ENCODE results near the gene TEX30.
"Not testable (repeated sequence)": the region's sequence is repeated elsewhere in the genome, so short reads cannot be mapped to it uniquely, and the experiment has no call there.

TEX30 gene

GRCh38 chr13:102773441-102774213, at the start of gene TEX30:
TEX30 (minus strand) TSS chr13:102773786; CDS start chr13:102770026, 3,760 bp downstream.
- DNase-seq = peak; percentile 89 to 90

GRCh38 chr13:102817907-102818306, 44.3 kb upstream of the TEX30 start:
- no peak for DNase-seq

DNA sequence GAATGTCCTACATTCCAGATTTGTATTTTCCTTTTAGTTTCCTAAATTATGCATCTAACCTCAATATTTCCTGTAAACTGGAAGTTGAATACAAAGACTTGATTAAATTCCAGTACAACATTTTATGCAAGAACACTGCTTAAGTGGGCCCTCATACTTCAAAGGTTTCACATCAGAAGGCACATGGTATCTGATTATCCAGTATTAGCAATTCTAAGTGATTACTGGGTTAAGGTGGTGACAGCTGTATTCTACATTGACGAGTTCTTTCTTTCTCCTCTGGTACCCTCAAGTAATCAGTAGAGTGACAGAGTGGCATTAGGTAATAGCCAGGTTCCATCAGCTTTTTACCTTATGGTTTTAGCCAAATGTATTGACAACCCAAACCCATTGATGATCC, 43.7 kb upstream of the TEX30 start:
- DNase-seq = no peak

GRCh38 chr13:102816708-102817107, 43.1 kb upstream of the TEX30 start:
- no peak for DNase-seq

DNA sequence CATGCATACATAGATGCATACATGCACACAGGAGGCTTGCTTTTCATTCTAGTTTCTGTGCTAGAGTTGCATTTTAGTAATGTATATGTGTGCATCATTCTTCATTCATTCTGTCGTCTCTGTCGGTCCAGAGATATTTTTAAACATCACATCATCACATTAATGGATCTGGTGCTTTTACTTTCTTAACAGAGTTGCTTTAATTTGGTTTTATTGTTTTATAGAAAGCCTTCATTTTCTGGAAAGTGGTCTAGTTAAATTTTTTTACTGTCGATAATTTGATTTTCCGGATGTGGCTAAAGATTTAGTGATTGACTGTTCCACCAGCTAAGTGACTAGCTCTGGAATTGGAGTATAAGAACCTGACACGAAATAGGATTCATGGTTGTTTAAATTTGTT, 42.2 kb upstream of the TEX30 start:
- DNase-seq = no peak

DNA sequence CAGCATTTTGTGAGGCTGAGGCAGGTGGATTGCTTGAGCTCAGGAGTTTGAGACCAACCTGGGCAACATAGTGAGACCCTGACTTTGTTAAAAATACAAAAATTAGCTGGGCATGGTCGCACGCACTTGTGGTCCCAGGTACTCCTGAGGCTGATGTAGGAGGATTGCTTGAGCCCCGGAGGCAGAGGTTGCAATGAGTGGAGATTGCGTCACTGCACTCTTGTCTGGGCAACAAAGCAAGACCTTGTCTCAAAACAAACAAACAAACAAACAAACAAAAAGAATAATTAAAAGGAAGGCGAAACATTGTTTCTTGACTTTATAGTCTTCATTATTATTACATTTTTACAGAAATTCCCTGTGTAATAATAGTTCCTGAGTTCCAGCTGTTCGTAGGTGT, 41.2 kb upstream of the TEX30 start:
- no peak for DNase-seq

GRCh38 chr13:102814025-102814607, 40.5 kb upstream of the TEX30 start:
- no peak for DNase-seq

DNA sequence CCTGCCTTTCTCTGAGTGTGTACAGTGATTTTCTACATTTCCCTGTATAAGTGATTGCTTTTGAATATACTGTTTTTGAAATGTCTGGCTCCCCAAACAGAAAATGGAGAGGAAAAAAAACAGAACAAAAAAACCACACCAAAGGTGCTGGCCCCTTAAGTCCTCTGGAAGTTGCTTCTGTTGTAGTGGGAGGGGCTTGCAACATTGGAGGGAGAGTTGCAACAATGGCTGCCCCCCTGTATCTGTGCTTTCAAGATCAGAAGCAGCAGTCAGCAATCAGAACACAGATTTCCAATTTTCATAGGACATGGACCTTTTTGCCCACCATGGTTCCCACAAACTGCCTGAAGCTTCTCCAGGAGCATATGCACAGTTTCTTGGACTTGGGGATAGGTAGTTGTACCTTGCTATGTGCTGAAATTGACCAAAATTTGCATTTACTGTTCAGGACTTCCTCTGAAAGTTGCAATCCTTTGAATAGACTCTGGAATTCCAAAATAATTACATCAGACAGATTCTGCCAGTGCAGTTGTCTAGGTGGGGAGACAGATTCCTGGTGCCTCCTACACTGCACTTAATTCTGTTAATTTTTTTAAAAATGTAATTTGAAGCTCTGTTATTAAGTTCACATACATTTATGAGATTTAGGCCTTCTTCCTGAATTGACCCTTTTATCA, 39.2 kb upstream of the TEX30 start:
- no peak for DNase-seq

DNA sequence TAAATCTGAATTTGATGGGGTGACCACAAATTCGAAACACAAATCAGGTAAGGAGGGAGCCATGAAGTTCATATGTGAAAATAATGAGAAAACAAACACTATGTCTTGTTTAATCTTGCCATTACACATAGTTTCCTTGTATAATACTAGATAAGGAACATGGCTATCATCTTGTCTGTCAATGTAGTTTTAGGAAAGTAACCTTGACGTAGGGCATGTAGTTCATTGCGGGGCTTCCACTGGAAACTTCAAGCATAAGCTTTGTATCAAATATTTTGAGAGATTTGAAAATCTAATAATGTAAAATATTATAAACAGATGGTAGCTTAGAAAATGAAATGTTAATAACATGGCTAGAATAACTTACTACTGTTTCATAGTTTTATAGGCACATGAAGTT, 34.1 kb upstream of the TEX30 start:
- no peak for DNase-seq

DNA sequence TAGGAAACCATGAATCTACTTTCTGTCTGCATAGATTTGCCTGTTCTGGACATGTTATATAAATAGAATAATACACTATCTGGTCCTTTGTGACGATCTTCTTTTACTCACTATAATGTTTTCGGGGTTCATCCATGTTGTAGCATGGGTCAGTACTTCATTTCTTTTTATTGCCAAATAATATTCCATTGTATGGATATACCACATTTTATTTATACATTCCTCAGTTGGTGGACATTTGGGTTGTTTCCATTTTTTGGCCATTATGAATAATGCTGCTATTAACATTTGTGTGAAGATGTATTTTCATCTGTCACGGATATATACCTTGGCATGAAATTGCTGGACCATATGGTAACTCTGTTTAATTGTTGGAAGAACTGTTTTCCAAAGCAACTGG, 32.1 kb upstream of the TEX30 start:
- no peak for DNase-seq

- DNase-seq = peak; percentile 82 to 85
These were observed 26.8 kb upstream of the TEX30 start for GRCh38 chr13:102800145-102801041.

DNA sequence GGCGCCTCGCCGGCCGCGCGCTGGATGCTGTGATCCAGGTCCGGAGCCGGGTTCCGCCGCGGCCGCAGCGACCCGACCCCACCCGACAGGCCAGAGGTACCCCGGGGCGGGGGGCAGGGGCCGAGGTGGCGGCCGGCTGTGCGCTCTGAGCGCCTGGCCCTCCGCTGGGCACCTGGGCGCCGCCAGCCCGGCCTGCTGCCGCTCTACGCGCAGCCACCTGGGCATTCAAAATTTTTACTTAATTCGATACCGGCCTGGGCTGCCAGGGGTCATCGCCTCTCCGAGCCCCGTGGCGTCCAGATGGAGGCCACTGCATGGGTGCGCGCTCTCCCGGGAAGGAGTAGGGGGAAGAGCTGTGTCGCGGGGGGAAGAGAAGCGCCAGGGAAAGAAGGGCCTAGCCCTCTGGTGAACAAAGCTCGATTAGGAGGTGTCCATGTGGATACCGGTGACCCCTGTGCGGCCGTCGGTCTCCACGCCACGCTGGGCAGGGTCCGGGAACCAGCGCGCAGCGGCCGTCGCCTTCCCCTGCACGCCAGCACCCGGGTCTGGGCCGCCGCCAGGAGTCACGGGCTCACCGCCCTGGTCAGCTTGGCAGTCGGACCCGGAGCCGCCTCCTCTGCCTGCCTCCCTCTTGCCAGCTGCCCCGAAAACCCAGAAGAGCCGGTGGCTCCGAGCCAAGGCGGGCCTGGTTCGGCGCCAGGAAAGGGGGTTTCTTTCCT, 26.0 kb upstream of the TEX30 start:
- no peak for DNase-seq

GRCh38 chr13:102798581-102799425, 25.2 kb upstream of the TEX30 start, which contains the start of the genes BIVM and POGLUT2:
BIVM (plus strand) TSS chr13:102799119; CDS start chr13:102807268, 8,149 bp downstream.
POGLUT2 (minus strand) TSS chr13:102798976; CDS start chr13:102798670, 306 bp downstream.
- DNase-seq = peak; percentile 72 to 76

- DNase-seq = no peak
These were observed 20.2 kb upstream of the TEX30 start for GRCh38 chr13:102793611-102794355.

DNA sequence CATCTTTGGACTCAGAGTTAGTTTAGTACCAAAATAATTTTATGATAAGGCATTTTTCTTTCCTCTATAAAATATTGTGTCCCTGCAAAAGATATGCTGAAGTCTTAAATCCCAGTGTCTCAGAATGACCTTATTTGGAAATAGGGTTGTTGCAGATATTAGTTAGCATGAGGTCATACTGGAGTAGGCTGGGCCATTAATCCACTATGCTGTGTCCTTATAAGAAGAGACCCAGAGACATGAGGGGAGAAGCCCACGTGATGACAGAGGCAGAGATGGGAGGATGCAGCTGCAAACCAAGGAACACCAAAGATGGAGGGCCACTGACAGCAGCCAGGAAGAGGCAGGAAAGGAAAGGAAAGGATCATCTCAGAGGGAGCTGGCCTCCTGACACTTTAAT, 18.8 kb upstream of the TEX30 start:
- DNase-seq = no peak

- DNase-seq = no peak
These were observed 15.1 kb upstream of the TEX30 start for GRCh38 chr13:102788683-102789082.

- no peak for DNase-seq
These were observed 10.9 kb upstream of the TEX30 start for GRCh38 chr13:102784483-102784882.

DNA sequence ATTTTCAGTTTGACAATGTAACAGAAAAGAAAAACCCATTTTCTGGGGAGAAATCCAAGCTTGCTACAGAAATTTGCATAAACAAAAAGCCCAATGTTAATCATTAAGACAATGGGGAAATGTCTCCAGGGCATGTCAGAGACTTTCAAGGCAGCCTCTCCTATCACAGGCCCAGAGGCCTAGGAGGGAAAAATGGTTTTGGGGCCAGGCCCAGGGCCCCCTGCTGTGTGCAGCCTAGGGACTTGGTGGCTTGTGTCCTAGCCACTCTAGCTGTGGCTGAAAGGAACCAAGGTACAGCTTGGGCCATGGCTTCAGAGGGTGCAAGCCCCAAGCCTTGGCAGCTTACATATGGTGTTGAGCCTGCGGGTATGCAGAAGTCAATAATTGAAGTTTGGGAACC, 8.0 kb upstream of the TEX30 start:
- no peak for DNase-seq

DNA sequence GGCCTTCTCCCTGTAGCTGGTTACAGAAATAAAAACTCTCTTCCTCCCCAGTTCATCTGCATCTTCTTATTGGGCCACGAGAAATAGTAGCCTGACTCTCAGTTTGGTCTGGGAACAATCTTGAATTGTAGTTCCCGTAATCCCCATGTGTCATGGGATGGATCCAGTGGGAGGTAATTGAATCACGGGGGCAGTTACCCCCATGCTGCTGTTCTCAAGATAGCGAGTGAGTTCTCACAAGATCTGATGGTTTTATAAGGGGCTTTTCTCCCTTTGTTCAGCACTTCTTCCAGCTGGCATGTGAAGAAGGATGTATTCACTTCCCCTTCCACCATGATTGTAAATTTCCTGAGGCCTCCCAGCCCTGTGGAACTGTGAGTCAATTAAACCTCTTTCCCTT, 7.1 kb upstream of the TEX30 start:
- DNase-seq = not testable (repeated sequence)

DNA sequence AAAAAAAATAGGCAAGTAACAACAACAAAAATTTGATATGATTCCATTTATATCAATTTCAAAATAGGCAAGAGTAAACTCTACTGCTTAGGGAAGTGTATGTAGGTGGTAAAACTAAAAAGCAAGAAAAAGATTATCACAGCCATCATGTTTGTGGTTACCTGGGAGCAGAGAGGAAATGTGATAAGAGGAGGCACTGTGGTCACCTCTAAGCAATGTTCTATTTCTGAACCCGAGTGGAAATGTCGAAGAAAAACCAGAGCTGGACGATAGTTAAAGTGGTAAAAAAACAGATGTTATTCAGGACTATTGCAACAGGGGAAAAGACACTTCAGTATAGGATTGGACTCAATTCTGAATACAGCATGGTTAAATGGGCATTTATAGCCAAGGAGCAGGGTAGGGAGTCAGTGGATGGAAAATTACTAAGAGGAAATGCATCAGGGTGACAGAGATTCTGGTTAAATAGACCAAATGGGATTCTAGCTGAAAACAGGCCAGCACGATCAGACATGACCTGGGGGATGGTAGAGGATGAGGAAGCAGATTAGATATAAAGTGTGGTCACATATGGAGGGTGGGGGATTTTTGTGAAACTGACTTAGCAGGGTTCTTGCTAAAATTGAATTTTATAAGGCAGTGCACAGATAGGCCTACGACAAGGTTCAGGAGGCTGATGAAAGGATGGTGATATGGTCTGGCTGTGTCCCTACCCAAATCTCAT, 6.0 kb upstream of the TEX30 start:
- DNase-seq = peak in 1 of 2 donors; percentile 69

All from CD4-positive, alpha-beta T cell treated with Interleukin-4 for 1 hour (primary cell).